ENCODE results near the gene DERL3. TPM values are rescaled to one million over a fixed set of nuclear protein-coding genes. Genes with fewer than 3 reads are reported as not detected.

DERL3 gene
- total RNA-seq, 1 donor from 2014 or later = 1.1 TPM

DNA sequence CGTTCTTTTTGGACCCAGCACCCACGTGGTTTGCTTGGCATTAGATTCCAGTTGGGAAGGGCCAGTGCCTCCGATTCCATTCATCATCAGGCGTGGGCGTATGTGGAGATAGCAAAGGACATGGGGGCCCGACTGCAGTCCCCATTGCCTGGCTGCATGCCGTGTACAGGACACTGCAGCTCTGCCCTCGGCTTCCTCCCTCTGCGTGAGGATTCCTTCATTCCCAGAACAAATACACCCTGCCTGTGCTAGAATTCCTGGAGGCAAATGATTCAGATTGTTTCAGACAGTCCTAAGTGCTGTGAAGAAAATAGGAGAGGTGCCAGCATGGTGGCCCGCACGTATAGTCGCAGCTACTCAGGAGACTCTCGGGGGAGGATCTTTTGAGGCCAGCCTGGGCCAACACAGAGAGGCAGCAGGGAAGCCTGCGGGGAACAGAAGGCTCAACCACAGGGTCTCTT, 15.4 kb downstream of the DERL3 start:
- Mint-ChIP-seq H3K27ac (no peak overlapping the region), H3K4me1 (no peaks in the 10 kb centered on the region), H3K36me3 (peaks cover 52% of the 10 kb centered on the region), H3K27me3 (ENCODE audit: insufficient read depth, low read depth) (peaks cover 3% of the 10 kb centered on the region), H3K4me3 (no peak overlapping the region), H3K9me3 (no peaks in the 10 kb centered on the region)
- no peaks in the 10 kb centered on the region for H4K20me1 ChIP-seq (ENCODE audit: low read depth)
- H3K27me3 ChIP-seq = no peaks in the 10 kb centered on the region
- no peaks in the 10 kb centered on the region for H3F3A ChIP-seq (ENCODE audit: low read depth)
- no peak overlapping the region for H3K27ac ChIP-seq
- no peaks in the 10 kb centered on the region for H3K9me3 ChIP-seq (ENCODE audit: low read depth)
- no peak overlapping the region for H3K4me3 ChIP-seq
- no peaks in the 10 kb centered on the region for H3K4me1 ChIP-seq
- no peak overlapping the region for H3K4me2 ChIP-seq
- no peak for TF ChIP-seq EZH2 (IDR thresholded peaks at IDR 0.05)
- TF ChIP-seq, protein P1, sequence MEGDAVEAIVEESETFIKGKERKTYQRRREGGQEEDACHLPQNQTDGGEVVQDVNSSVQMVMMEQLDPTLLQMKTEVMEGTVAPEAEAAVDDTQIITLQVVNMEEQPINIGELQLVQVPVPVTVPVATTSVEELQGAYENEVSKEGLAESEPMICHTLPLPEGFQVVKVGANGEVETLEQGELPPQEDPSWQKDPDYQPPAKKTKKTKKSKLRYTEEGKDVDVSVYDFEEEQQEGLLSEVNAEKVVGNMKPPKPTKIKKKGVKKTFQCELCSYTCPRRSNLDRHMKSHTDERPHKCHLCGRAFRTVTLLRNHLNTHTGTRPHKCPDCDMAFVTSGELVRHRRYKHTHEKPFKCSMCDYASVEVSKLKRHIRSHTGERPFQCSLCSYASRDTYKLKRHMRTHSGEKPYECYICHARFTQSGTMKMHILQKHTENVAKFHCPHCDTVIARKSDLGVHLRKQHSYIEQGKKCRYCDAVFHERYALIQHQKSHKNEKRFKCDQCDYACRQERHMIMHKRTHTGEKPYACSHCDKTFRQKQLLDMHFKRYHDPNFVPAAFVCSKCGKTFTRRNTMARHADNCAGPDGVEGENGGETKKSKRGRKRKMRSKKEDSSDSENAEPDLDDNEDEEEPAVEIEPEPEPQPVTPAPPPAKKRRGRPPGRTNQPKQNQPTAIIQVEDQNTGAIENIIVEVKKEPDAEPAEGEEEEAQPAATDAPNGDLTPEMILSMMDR (IDR thresholded peaks at IDR 0.05) = no peak
- no peak for TF ChIP-seq EZH2phosphoT487 (IDR thresholded peaks at IDR 0.05)
- DNase-seq (ENCODE audit: low spot score) = no peak
- no peak overlapping the region for H2AFZ ChIP-seq (replicated peaks)
- H3K36me3 ChIP-seq = peaks cover 4% of the 10 kb centered on the region
- no peaks in the 10 kb centered on the region for H3K79me2 ChIP-seq (ENCODE audit: low read depth)
- no peak overlapping the region for H3K9ac ChIP-seq

- Mint-ChIP-seq H3K27ac (no peak overlapping the region), H3K36me3 (peaks cover 54% of the 10 kb centered on the region), H3K4me3 (no peak overlapping the region), H3K9me3 (no peaks in the 10 kb centered on the region), H3K27me3 (ENCODE audit: insufficient read depth, low read depth) (peaks cover 3% of the 10 kb centered on the region), H3K4me1 (no peaks in the 10 kb centered on the region)
- H3K27ac ChIP-seq = no peak overlapping the region
- H3K4me3 ChIP-seq = no peak overlapping the region
- no peak for DNase-seq (ENCODE audit: low spot score)
- H3K27me3 ChIP-seq = no peaks in the 10 kb centered on the region
- no peak overlapping the region for H2AFZ ChIP-seq (replicated peaks)
- H3K36me3 ChIP-seq = peaks cover 5% of the 10 kb centered on the region
- H4K20me1 ChIP-seq (ENCODE audit: low read depth) = no peaks in the 10 kb centered on the region
- no peak overlapping the region for H3K4me2 ChIP-seq
- H3K4me1 ChIP-seq = no peaks in the 10 kb centered on the region
- H3K9ac ChIP-seq = no peak overlapping the region
- TF ChIP-seq, protein P1 (IDR thresholded peaks at IDR 0.05) = no peak
- TF ChIP-seq EZH2phosphoT487 (IDR thresholded peaks at IDR 0.05) (no peak), EZH2 (IDR thresholded peaks at IDR 0.05) (no peak)
- H3K79me2 ChIP-seq (ENCODE audit: low read depth) = no peaks in the 10 kb centered on the region
- H3K9me3 ChIP-seq (ENCODE audit: low read depth) = no peaks in the 10 kb centered on the region
- H3F3A ChIP-seq (ENCODE audit: low read depth) = no peaks in the 10 kb centered on the region
Observed at GRCh38 chr22:23822101-23822671, 16.6 kb downstream of the DERL3 start.

GRCh38 chr22:23820748-23821211, 18.0 kb downstream of the DERL3 start:
- no peaks in the 10 kb centered on the region for H4K20me1 ChIP-seq (ENCODE audit: low read depth)
- Mint-ChIP-seq H3K27me3 (ENCODE audit: insufficient read depth, low read depth) (peaks cover 5% of the 10 kb centered on the region), H3K4me1 (no peaks in the 10 kb centered on the region), H3K4me3 (no peak overlapping the region), H3K27ac (no peak overlapping the region), H3K9me3 (no peaks in the 10 kb centered on the region), H3K36me3 (peaks cover 56% of the 10 kb centered on the region)
- DNase-seq (ENCODE audit: low spot score) = no peak
- no peak overlapping the region for H2AFZ ChIP-seq (replicated peaks)
- peaks cover 5% of the 10 kb centered on the region for H3K36me3 ChIP-seq
- no peak for TF ChIP-seq EZH2 (IDR thresholded peaks at IDR 0.05)
- TF ChIP-seq, protein P1 (IDR thresholded peaks at IDR 0.05) = no peak
- no peak for TF ChIP-seq EZH2phosphoT487 (IDR thresholded peaks at IDR 0.05)
- no peaks in the 10 kb centered on the region for H3K27me3 ChIP-seq
- H3K79me2 ChIP-seq (ENCODE audit: low read depth) = no peaks in the 10 kb centered on the region
- no peaks in the 10 kb centered on the region for H3K4me1 ChIP-seq
- no peak overlapping the region for H3K4me2 ChIP-seq
- no peak overlapping the region for H3K9ac ChIP-seq
- H3K9me3 ChIP-seq (ENCODE audit: low read depth) = no peaks in the 10 kb centered on the region
- no peak overlapping the region for H3K27ac ChIP-seq
- H3F3A ChIP-seq (ENCODE audit: low read depth) = no peaks in the 10 kb centered on the region
- no peak overlapping the region for H3K4me3 ChIP-seq
